HG03064 (cell line): ENCODE measurements around the gene ATP11A.

Source experiments
- ATAC-seq: cut with Tn5 transposase; IDR thresholded peaks from one replicate; pipeline ENCODE4 v1.9.1; 2021; ENCODE audit warnings: low read depth; ENCODE audit not compliant: unreplicated experiment

The ATP11A gene

DNA sequence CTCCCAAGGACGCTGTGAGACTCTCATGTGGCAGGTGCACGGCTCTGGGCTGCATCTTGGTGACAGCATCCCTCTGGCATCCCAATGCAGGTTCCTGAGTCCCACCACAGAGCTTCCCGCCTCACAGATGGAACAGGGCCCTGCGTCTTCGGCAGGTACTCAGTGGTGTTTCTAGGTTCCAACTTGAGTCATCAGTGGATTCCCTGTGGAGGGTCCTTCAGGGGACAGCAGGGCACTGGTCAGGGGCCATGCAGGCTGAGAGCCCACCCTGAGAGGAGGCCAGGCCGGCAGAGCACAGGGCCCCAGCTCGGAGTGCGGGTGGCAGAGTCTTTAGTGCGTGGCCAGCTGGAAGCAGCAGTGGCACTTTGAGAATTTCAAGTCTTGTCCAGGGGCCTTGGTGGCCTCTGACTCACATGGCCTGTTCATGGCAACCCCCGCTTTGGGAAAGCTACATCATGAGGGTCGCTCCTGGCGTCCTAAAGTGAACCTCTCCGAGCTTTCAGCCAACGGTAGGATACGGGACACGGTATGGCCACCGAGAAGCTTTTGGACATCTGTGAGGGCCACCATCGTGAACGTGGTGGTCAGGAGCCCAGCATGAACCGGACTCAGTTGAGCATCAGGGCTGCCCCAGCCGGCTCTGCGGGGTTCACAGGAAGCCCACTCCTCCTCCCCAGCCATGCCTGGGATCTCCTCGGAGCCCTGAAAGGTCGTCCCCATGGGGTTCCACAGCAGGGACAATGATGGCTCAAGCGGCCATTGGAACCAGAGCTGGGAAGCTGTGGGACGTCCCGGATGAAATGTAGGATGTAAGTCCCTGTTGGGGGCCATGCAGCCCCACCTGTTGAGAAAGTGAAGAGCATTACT, 207.1 kb downstream of the ATP11A start:
- ATAC-seq, result no peak

DNA sequence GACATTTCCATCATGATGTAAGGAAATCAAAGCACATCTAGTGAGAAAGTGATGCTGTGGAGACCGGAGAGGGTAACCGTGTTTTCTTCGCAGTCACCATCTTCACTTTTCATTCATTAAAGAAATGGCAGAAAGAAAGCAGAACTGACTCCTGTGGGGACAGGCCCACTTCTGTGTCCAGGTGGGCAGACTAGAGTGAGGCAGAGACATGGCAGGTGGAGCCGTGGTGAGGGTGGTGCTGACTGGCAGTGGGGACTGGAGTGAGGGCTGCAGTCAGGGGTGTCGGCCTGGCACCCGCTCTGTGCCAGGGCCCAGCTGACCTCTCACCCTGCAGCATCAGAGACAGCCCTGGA, 207.7 kb downstream of the ATP11A start:
- no peak for ATAC-seq

DNA sequence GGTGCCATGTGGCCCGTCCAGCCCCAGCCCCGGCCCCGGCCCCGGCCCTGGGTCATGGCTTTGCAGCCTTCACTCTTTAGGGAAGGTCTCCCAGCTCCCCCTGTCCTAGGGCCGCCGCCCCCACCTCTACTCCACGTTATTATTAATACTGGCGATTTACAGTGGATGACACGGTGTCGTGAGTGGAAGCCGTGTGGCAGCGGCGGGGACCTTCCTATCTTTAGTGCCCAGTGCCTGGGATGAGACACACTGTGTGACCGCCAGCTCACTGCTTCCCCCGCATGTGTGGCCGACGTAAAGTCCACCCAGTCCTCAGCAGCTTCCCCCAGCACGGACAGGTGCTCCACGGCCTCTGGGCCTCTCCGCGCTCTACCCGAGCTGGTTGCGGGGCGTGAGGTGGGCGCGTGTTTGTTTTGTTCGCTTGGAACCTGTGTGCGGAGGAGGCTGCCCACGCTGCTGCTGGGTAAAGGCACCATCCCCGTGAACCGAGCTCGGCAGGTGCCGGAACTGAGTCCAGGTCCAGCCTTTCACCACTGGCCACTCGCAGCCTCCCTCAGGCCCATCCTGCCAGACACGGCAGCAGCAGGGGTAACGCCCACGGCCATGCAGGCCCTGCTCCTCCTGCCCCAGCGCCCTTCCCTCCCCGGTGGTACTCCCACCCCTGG, 208.2 kb downstream of the ATP11A start:
- no peak for ATAC-seq

DNA sequence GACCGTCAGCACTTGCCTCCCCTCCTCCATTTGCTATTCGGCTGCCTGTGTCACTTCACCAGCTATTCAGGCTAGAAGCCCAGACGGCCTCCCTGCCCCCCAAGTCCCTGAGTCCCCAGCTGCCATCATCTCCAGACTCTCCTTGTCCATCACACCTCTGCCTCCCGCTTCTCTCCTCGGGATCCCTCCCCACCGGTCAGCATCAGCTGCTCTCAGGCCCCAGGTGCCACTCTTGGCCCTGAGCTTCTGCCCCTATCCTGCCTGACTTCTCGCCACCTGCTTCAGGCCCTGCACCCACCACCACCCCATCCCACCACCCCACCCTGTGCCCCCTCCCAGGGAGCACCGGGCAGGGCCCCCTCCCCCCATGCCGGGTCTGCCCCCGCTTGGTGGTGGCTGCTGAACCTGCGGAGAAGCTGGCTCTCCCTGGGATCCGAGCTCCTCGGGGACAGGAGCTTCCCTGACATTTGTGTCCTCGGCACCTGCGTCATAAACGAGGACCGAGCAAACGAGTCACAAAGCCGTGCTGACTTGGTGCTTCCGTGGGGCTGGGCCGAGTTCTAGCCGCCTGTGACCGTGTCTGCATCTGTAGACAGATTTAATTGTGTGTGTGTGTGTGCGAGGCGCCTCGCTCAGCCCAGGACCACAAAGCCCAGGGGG, 208.9 kb downstream of the ATP11A start:
- ATAC-seq, result no peak

DNA sequence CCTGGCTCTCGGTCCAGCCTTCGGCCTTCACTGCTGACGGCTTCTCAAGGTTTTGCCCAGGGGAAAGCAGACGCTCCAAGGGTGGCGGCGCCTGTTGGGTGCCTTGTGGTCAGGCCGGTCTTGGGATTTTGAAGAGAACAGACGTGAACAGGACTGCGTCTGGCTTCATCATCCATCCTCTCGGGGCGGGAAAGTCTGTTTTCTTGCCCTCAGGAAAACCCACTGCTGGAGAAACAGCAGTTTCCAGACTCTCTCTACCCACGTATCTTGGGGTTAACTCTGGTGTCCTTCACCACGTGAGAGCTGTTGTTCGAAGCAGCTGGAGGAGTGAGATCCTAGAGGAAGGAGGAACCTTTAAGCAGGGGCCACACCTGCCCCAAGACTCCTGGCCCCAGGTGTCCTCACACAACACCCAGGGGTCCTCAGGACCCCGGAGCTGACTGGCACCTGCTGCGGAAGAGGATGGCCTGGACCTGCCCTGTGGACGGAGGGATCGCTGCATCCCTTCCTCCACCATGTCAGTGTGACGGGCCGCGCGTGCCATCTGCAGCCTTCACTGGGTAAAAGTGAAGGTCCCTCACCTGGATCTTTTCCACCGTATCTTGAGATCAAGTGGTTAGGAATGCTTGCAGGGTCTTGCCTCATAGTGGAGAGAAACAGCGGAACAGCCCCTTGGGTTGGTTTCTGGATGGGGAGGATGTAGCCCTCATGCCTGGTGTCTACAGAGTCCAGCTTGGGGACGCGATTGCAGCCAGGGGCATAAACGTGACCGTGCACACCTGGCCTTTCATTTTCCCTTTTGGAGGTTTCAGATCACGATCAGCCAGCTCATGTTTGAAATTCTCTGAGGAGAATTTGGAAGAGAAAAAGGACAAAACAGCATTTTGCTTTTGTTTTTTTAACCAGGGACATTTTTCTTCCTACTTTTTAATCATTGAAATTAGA, 209.7 kb downstream of the ATP11A start:
- no peak for ATAC-seq

DNA sequence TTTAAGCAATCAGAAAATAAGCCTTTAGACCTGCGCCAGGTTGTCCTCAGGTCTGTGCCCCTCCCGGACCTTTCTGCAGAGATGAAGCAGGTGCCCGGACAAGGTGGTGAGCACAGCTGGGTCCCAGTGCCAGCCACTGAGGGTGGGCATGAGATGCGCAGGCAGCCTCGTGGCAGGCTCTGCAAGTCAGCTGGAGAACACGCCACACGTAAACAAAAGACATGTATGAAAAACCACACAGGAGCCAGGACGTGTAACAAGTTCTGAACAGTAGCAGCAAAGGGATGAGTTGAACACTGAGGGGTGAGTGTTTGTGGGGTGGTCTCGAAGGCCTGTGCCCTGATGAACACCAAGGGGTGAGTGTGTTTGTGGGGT, 210.4 kb downstream of the ATP11A start:
- no peak for ATAC-seq

DNA sequence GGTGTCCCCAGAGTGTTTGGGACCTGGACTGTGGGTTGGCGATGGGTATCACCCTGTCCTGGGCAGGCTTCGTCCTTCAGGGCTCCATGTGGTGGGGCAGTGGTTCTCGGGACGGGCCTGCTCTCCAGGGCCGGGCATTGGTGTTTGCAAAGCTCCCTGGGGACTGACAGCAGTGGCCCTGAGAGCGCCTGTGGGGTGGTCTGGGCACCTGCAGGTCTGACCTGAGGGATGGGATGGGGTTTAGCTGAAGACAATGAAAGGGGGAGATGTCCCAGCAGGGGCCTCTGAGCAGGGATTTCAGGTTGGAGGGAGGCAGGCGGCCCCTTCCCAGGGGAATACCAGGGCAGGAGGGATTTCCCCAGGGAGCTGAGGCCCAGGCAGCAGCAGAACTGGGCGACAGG, 210.9 kb downstream of the ATP11A start:
- ATAC-seq, result no peak

DNA sequence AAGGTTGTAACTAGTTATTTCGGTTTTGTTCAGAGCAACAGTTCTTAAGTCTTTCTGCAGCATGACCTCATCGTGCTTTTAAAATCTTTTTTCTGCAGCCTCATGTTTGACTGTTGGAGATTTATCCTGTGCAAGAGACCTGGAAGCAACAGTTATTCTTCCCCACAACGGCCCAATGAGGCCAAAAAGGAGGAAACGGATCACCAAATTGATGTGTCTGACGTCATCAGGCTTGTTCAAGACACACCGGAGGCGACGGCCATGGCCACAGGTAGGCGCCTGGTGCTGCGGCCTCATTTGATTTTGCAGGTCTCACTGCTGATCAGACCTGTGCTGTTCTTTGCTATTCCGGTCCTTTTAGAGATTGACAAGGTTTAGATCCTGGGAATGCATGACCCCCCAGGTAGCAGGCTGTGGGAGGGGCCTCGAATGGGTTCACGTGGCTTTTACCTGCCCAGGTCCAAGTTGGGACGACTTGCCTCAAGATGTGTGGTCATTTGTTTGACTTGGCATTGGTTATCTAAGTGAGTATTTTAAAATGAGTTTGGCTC, 212.3 kb downstream of the ATP11A start:
- ATAC-seq, result no peak

DNA sequence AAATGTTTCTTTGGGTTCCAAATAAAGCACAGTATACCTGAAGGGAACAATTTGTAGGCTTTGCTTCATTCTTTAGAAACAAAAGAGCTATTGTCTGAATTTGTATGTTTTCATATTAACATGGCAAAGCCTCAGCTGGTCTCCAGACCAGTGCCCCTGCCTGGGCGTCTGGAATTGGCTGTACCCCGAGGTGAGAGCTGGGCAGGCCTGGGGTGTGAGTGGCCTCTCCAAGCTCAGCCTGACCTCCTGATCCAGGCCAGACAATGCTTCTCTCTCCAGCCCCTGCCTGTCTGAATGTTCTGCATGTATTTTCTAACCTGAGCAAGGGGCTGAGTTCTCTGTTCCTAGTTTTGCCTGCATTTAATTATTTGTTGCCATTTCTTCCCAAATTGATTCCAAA, 212.8 kb downstream of the ATP11A start:
- ATAC-seq, result no peak

DNA sequence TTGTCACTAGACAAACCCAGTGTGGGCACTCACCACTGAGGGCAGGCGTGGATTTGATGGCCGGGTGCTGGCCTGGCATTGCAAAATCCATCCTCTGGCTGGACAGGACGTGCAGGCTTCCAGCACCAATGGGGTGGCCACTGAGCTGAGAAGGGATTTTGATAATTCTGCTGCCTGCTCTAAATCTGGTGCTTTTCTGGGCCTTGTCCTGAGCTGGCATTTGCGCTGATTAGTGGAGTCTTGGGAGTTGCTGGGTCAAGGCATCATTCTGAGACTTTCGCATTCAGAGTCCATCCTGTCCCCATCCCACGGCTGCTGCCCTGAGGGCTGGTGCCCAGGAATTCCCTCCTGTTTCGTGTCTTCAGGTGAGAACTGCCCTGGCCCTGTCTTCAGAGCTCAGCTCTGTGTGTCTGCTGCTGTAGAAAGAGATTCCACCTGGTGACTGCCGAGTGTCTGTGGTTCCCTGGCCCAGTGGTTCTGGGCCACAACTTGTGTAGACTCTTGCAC, 213.3 kb downstream of the ATP11A start:
- no peak for ATAC-seq

DNA sequence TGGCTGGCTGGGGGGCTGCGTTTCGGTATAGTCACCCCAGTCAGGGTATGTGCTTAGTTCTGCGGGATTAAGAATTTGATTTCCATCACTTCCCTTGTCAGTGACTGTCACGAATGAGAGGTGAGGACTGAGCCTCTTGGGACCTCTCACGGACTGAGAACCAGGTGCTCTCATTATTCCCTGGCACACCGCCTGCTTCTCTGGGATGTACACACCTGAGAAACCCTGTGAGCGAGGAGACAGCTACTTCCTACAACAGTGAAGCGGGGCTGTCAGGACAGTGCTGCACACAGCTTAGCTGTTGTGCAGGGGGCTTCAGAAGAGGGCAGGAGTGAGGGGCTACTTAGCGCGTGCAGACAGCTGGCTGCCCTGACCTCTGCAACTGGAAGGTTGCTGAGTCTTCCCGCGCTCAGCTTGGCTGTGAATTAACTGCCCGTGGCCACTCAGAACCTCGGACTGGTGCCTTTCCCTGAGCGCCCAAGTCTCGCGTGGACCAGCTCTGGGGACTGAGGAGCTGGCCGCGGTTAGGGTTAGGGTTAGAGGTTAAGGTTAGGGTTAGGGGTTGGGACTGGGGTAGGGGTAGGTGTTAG, 213.9 kb downstream of the ATP11A start:
- no peak for ATAC-seq

DNA sequence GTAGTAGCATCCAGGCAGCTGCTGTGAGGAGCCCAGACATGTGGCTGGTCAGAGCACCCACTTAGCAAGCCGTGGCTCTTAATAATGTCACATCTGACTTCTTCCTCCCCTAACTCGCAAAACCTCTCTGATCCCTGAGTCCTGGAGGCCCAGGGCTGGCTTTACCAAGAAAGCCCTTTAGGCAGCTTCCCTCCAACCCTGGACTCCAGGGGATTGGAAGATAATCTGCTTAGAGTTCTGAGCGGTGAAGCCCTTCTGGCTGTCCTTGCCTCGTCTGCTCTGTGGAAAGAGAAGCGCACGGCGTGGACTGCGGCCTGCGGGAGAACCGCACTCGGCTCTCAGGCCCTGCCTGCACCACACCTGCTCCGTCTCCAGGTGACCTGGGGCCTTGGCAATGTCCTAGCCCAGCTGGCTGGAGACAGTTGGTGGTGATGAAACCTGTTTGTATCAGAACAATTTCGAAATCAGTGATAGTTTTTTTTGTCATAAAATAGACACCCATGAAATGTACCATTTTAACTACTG, 214.7 kb downstream of the ATP11A start:
- no peak for ATAC-seq

DNA sequence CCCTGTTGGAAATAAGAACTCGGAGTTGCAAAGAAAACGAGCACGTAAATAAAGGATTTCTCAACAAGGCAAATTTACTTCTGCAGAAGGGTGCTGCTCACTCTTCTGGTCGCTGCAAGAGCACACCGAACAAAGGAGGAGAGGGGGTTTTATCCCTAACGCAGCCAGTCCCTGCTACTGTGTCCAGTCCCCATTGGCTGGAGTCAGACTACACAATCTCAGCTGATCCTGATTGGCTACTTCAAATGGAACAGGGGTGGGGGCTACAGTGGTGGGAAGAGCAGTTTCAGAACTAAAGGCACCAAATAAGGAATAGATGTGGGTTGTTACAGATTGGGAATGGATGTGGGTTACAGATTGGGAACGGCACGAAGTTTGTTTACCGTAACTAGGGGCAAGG, 215.2 kb downstream of the ATP11A start:
- ATAC-seq, result no peak

DNA sequence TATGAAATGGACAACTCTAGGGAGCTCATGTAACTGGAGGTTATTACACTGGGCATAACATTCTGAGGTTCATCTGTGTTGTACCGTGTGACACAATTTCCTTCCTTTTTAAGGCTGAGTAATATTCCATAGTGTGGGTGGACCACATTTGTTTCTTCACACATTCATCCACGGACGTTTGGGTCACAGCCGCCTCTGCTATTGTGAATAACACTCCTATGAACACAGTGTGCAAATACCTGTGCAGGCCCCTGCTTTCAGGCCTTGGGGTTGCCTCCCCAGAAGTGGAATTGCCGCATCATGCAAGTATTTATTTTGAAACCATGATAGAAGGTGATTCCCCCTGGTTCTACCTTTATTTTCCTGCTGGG, 215.8 kb downstream of the ATP11A start:
- ATAC-seq, result no peak

DNA sequence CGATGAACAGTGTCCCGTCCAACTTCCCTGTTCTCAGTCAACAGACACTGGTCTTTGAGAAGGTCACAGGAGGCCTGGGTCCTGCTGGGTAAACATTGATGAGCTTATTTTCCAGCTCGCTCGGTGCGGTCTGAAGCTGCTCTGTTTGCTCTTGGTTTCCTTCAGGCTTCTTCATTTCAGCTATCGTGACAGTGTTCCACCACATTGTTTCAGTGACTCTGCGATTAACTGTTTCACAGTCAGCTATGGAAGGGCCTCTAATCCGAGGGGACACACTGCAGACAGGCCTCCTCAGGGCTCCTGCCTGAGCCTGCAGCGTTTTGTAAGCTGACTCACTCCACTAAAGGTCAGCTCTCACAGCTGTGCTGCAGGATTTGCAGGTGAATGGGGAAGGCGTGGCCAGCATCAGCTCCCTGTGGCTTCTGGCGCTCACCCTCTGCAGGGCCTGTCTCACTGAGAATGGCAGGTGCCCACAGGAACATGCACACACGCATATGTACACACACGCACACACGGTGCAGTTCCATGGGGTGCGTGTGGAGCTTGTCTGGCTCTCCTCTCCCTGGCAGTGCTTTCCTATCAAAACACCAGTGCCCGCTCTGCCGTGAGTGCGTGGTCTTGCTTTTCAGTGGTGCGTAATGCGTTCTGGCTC, 216.3 kb downstream of the ATP11A start:
- ATAC-seq, result no peak

DNA sequence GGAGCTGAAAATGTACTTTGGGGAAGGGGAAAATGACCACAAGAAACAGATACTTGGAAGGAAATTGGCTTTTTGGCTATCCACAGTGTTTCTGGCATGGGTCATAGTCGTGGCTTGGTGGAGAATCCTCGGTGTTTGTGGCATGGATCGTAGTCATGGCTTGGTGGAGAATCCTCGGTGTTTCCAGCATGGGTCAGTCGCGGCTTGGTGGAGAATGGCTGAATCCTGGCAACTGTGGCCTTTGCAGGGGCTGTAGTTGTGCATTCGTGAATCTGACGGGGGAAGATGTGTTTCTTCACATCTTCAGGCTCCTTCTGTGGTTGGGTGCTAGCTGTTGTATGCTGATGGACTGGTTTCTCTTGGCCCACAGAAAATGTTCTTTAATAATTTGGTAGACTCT, 217.4 kb downstream of the ATP11A start:
- ATAC-seq, result no peak

DNA sequence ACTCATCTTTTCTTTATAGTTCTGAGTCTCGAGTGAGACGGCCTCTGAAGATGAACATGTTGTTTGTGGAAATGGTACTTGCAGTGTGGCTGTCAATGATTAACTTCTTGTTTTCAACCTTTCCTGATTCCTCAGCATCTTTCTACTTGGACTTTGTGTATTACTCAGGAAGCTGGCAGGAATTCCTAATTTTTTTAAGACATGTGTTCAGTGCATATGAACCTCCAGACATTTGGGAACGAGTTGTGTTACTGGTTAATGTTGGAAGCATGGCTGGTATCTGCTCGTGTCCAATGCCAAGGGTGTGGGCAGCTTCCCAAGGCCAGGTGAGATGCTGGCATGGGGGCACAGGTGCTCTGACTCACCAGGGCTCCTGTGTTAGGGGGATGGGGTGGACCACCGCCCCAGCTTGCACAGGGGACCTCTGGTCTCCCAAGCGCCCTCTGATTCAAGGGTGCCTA, 218.1 kb downstream of the ATP11A start:
- ATAC-seq, result no peak

DNA sequence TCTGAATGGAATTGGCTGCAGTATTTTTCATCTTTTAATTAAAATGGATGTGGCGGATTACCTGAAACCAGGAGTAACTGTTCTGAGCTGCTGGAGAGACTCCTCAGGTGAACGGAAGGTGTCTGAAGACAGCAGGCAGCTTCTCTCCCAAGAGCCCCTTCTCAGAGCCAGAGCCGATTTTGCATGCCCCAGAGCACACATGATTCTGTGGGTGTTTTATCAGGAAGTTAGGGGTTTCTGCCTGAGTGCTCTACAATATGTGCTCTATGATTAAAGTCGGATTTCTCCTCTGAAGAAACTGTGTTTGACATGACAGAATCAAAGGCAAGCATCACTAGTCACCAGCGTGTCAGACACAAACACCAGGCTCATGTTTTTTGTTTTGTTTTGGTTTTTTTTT, 218.5 kb downstream of the ATP11A start:
- ATAC-seq, result no peak

DNA sequence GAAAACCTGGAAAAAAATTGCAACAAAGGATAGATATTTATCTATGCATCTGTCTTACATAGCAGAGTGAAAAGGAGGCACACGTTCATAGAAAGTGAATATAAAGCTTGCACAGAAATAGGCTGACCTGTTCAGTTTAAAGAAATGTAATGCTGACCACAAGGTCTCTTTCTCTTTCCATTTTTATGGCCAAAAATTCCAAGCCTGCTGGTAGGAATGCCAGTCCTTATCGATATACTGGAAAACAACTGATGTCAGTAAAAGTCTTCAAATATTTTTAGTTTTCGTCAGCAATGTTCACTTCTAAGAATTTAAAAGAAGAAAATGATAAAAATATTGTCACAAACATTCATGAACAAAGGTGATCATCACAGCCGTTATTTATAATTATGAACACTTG, 220.2 kb downstream of the ATP11A start:
- ATAC-seq, result no peak
